Chondrocyte (in vitro differentiated cells): ENCODE results near the gene SERPINB1. TPM values are rescaled to one million over a fixed set of nuclear protein-coding genes. Genes with fewer than 3 reads are reported as not detected.

Source experiments
- DNase-seq: peaks from one replicate; pipeline ENCODE4 v3.0.0; 2021; ENCODE audit warnings: mixed read lengths, low spot score
- H3K27ac Mint-ChIP-seq: one replicate; pipeline ENCODE4 v1.8.0; 2021; ENCODE audit warnings: mild to moderate bottlenecking, moderate library complexity, mixed read lengths; ENCODE audit not compliant: unreplicated experiment
- H3K27me3 Mint-ChIP-seq: 2 replicates; pipeline ENCODE4 v1.8.0; 2021; ENCODE audit warnings: low read depth, mixed read lengths
- H3K36me3 Mint-ChIP-seq: 2 replicates; pipeline ENCODE4 v1.8.0; 2021; ENCODE audit warnings: low read depth, mixed read lengths
- H3K4me1 Mint-ChIP-seq: 2 replicates; pipeline ENCODE4 v1.8.0; 2021; ENCODE audit warnings: low read depth, mild to moderate bottlenecking, mixed read lengths
- H3K4me3 Mint-ChIP-seq: one replicate; pipeline ENCODE4 v1.8.0; 2021; ENCODE audit warnings: mild to moderate bottlenecking, moderate library complexity, mixed read lengths; ENCODE audit not compliant: unreplicated experiment
- H3K9me3 Mint-ChIP-seq: 2 replicates; pipeline ENCODE4 v1.8.0; 2021; ENCODE audit warnings: low read depth, mixed read lengths
- CTCF ChIP-seq: fragments of 200-600 bp; sonication (generic); IDR thresholded peaks from 2 replicates; pipeline ENCODE4 v1.5.0; 2021; ENCODE audit warnings: antibody characterized with exemption, mild to moderate bottlenecking, moderate library complexity
- total RNA-seq: library from RNA; stranded (reverse); gene quantifications from 3 replicates; pipeline ENCODE4 v1.2.1, GENCODE V29; 2021

SERPINB1 gene
- total RNA-seq, 1 donor from 2014 or later: 9.1 TPM

- no peak overlapping the region for H3K4me3 Mint-ChIP-seq
- no peak overlapping the region for H3K27ac Mint-ChIP-seq
These were observed 44.1 kb downstream of the SERPINB1 start for GRCh38 chr6:2797564-2798031.

DNA sequence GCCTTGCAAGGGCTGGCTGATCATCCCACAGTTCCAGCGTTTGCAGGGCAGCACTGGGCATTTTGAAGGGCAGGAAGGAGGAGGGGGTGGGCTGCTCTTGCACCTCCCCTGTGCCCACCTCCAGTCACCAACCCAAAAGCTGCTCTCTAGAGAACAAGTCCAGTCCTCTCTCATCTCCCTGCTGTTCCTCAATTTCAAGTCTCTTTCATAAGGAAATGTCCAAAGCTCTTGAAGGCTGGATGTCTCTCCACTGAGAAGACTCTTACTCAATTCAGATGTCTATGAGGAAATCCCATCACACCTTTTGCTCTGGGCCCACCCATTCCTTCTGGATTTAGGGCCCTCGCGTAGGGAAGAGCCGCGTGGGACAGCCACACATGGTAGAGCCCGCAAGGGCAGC, 44.8 kb downstream of the SERPINB1 start:
- H3K27me3 Mint-ChIP-seq: no peaks in the 10 kb centered on the region

More at GRCh38 chr6:2797564-2798031, 44.1 kb downstream of the SERPINB1 start:
- DNase-seq: no peak
- no peaks in the 10 kb centered on the region for H3K27me3 Mint-ChIP-seq
- no peak for TF ChIP-seq CTCF
- no peaks in the 10 kb centered on the region for H3K36me3 Mint-ChIP-seq
- H3K4me1 Mint-ChIP-seq: peaks cover 16% of the 10 kb centered on the region
- no peaks in the 10 kb centered on the region for H3K9me3 Mint-ChIP-seq

DNA sequence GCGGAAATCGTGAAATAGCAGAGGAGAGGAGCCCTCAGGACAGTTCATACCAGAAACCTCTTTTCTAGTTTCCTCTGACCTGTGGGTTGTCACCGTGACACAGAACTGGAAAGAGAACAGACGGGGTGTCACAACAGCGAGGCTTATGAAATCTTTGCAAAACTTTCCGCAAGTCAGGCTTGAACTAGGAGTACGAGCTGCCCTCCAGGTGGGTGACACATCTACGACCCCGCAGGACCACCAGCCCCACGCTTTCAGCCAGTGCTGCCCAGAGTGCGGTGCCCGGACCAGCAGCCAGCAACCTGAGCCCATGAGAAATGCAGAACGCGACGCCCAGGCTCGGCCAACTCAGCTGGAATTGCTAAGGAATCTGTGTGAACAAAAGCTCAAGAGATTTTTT, 45.7 kb downstream of the SERPINB1 start:
- H3K27me3 Mint-ChIP-seq: no peaks in the 10 kb centered on the region
- TF ChIP-seq CTCF: no peak
- H3K4me1 Mint-ChIP-seq: peaks cover 28% of the 10 kb centered on the region
- DNase-seq: no peak
- H3K4me3 Mint-ChIP-seq: no peak overlapping the region
- H3K9me3 Mint-ChIP-seq: no peaks in the 10 kb centered on the region
- H3K36me3 Mint-ChIP-seq: no peaks in the 10 kb centered on the region
- H3K27ac Mint-ChIP-seq: no peak overlapping the region

More for the DNA sequence above, 44.8 kb downstream of the SERPINB1 start:
- DNase-seq: no peak
- H3K4me3 Mint-ChIP-seq: no peak overlapping the region
- H3K4me1 Mint-ChIP-seq: peaks cover 22% of the 10 kb centered on the region
- no peaks in the 10 kb centered on the region for H3K36me3 Mint-ChIP-seq
- TF ChIP-seq CTCF: no peak
- no peak overlapping the region for H3K27ac Mint-ChIP-seq
- no peaks in the 10 kb centered on the region for H3K9me3 Mint-ChIP-seq

DNA sequence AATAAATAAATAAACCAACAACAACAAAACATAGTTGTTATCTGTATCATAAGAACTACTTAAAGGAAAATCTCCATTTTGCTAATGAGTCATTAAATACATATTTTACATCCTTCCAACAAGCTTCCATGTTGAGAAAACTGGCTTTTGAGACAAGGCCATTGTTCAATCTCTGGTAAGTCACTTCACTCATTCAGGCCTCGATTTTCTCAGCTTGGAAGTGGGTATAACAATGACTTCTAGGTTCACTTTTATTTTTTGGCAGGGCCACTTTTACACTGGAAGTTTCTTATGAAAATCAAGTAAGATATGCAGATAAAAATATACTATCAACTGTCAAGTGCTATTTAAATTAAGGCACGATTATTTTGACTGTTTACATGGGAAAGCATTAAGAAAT, 46.5 kb downstream of the SERPINB1 start:
- Mint-ChIP-seq H3K27me3 (no peaks in the 10 kb centered on the region), H3K4me1 (peaks cover 36% of the 10 kb centered on the region), H3K36me3 (no peaks in the 10 kb centered on the region), H3K9me3 (no peaks in the 10 kb centered on the region), H3K4me3 (no peak overlapping the region), H3K27ac (no peak overlapping the region)
- TF ChIP-seq CTCF: no peak
- no peak for DNase-seq

- no peak overlapping the region for H3K4me3 Mint-ChIP-seq
- no peak for DNase-seq
- no peaks in the 10 kb centered on the region for H3K36me3 Mint-ChIP-seq
- no peaks in the 10 kb centered on the region for H3K27me3 Mint-ChIP-seq
- H3K9me3 Mint-ChIP-seq: no peaks in the 10 kb centered on the region
- no peak overlapping the region for H3K27ac Mint-ChIP-seq
- no peak for TF ChIP-seq CTCF
- H3K4me1 Mint-ChIP-seq: peaks cover 42% of the 10 kb centered on the region
These were observed 47.4 kb downstream of the SERPINB1 start for GRCh38 chr6:2794171-2794730.
